GM21717 (cell line): Measurements from ENCODE around the gene TTC28.

ENCODE experiments used
- ATAC-seq: cut with Tn5 transposase; IDR thresholded peaks from one replicate; pipeline ENCODE4 v1.9.1; 2021; ENCODE audit warnings: mild to moderate bottlenecking, moderate library complexity; ENCODE audit not compliant: unreplicated experiment

Gene TTC28

GRCh38 chr22:28029956-28030355 is 649.7 kb downstream of the TTC28 start:
- no peak for ATAC-seq

- ATAC-seq: no peak
Observed at GRCh38 chr22:28029201-28029948, 650.3 kb downstream of the TTC28 start.

DNA sequence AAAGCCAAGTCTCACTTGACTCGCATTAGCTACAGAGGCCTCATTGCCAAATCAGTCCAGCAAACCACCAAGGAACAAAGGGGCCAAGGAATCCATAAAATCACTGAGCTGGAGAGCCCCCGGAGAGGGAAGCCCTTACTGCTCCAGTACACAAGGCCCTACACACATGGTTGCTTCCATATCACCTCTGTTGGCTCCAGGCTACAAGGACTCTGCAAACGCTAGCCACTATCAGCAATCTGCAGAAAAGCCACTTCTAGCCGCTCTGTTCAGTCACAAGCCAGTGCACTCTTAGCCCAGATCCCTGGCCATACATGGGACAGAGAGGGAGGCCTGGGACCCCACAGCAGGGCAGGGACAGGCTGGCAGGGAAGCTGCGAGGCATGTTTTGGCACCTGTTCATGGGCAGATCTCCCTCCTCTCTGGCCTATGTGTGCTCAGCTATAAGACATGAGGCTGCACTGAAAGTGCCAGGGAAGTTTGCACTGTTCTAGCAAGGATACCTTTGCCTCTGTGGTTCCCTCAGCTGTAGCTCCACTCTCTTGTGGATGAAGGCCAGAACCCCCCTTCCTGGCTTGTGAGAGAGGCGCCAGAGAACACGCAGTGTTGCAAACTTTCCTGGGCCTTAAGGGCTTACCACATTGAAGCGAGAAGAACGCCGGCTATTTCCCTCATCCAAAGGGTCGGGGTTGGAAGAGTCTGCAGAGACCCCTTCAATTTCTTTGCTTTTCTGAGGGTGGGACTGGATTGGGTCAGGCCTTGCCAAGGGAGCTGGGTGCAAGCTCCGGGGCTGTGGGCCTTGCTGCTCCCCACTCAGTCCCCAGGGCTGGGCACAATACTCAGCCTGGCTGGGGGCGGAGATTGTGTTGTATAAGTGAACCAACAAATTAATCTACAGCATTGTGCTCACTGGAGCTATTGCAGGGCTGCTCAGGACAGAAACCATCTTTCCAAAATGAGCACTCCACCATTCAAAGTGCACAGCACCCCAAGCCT is 651.9 kb downstream of the TTC28 start:
- ATAC-seq: no peak

GRCh38 chr22:28025866-28026575 is 653.6 kb downstream of the TTC28 start:
- ATAC-seq: no peak

DNA sequence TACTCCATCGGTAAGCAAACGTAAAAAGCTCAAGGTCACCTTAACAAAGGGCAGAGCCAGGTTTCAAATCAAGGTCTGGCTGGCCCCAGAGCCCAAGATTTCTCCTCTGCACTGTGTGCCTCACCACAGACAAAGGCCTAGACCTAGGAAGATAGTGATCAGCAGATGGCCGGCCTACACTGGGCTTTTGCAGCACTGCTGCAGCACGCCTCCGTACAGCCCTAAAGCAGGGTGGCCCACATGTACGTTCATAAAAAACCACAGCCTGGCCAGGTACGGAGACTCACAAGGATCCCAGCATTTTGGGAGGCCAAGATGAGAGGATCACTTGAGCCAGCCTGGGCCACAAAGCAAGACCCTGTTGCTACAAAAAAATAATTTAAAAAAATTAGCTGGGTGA is 654.3 kb downstream of the TTC28 start:
- no peak for ATAC-seq

GRCh38 chr22:28024422-28024888 is 655.2 kb downstream of the TTC28 start:
- ATAC-seq: no peak

GRCh38 chr22:28023774-28024173 is 655.9 kb downstream of the TTC28 start:
- no peak for ATAC-seq

DNA sequence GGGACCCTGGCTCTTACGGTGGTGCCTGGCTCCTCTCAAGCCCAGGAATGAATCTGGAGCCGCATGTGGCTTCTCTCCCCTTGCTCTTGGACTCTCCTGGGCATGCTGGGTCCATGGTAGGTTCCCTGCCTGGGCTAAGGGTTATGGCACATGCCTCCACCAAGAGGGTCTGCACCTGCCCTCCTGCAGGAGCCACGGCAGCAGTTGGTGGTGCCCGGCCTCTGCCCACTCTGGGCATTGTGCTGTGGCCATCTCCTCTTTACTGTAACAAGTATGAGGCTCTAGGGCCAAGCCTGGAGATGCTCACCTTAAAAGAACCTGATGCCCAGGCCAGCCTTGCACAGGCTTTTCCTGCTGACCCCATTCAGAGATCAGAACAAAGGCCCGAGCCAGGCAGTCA is 656.6 kb downstream of the TTC28 start:
- ATAC-seq: no peak

DNA sequence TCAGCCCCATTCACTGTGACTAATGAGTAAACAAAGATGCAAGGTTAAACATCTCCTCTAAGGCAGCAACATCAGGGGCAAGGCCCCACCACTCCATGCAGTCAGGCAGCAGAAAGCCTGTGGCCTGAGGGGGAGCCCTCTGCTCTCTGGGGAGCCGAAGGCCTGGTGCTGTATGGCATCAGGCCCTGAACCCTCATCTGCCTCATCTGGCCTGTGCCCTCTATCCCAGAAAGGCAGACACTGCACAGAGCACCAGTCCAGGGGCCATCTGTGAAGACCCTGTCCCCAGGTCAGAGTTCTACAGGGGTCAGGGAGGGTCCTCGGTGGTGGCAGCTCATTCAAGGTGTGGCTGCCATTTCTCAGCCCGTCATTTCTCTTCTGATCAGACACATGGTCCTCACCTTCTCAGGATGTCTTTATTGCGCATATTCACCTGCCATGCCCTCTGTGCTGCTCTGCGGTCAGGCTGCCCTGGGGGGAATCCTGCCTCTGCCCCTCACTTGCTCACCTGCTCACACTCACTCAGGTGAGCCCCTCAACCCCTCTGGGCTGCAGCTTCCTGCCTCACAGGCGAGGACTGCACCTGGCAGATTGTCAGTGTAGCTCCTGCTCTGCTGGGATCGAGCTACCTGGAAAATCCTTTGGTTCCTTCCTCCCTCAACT is 657.5 kb downstream of the TTC28 start:
- no peak for ATAC-seq

- no peak for ATAC-seq
Observed at GRCh38 chr22:28021116-28021997, 658.3 kb downstream of the TTC28 start.

GRCh38 chr22:28019881-28020861 is 659.5 kb downstream of the TTC28 start:
- no peak for ATAC-seq

GRCh38 chr22:28019360-28019759 is 660.3 kb downstream of the TTC28 start:
- no peak for ATAC-seq

GRCh38 chr22:28018461-28018927 is 661.1 kb downstream of the TTC28 start:
- no peak for ATAC-seq

DNA sequence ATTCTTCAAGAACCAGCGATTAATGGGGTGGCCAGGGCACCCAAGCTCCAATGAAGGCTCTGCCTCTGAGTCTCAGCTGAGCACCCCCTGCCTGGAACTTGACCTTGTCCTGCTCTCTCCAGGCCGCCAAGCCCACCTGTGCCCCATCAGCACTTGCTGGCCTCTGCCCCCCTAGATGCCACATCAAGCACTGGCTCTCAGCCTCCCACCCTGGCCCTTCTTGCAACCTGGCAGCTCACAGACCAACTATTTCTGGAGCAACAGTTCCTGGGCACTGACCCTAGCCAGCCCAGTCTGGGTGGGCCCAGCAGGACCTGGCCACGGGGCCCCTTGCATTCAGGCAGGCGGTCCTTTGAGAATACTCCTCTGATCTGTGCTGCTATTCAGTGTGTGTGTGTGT is 661.8 kb downstream of the TTC28 start:
- ATAC-seq: no peak

DNA sequence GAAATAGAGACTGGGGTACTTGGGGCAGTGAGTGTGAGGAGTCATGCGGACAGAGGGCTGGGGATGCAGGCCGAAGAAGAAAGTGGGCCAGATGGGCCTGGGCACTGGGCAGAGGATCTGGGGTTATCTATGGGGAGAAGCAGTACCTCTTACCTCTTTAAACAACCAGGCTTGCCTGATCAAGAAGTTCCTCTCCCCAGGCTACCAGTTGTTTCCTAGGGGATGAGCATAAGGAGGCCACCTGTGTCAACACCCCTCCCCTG is 662.2 kb downstream of the TTC28 start:
- no peak for ATAC-seq

GRCh38 chr22:28016781-28017557 is 662.7 kb downstream of the TTC28 start:
- no peak for ATAC-seq

DNA sequence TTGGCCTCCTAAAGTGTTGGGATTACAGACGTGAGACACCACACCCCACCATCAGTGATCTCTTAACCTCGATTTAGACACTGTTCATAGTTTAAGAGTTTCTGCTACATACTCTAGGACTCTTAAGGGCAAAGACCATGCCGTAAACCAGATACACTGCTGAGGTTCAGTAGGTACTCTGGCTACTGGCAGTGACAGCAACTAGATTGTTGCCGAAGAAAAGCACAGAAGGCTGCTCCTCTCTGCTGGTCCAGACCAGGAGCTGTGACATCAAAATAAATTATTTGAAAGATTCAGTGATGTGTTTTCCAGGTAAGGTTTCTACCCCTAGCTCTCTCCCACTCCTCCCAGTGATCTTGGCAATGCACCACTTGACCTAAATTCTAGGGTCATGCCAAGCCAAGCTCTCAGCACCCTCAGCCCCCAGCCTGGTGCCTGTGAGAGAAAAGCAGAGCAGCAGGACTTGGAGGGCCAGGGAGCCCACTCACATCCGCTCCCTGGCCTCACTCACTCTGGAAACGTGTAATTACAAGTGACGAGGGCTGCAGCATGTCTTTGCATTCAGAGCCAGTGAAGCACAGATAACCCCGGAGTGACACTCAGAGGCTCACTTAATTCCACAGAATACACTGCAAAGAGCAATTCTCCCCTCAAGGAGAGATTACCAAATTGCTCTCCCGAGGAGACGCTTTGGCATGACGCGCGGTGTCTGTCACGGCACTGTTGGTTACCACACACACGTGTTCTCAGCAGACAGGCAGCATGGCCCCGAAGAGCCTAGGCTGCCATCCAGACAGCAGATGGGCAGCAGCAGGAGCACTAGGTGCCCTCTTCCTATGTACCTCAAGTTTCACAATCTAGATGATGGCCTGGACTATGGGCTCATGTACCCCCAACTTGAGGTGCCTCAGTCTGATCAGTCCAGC is 663.7 kb downstream of the TTC28 start:
- ATAC-seq: no peak
